HG03045 (cell line): ENCODE measurements around the gene RAB43.

Experiments
- ATAC-seq: cut with Tn5 transposase; IDR thresholded peaks from one replicate; pipeline ENCODE4 v1.9.1; 2021; ENCODE audit warnings: mild to moderate bottlenecking, moderate library complexity; ENCODE audit not compliant: unreplicated experiment

Gene RAB43

GRCh38 chr3:129040039-129040336, 81.6 kb downstream of the RAB43 start:
- no peak for ATAC-seq

- no peak for ATAC-seq
Measured at GRCh38 chr3:129039271-129040038, 82.1 kb downstream of the RAB43 start.

GRCh38 chr3:129038121-129038855, 83.3 kb downstream of the RAB43 start:
- ATAC-seq = no peak
